Naive thymus-derived CD4-positive, alpha-beta T cell (primary cell): ENCODE data around the gene NEK5. TPM values are rescaled to one million over a fixed set of nuclear protein-coding genes. Genes with fewer than 3 reads are reported as not detected.

ENCODE experiments used
- ATAC-seq: fragments of 150-1000 bp; cut with Tn5 transposase; 2 replicates; pipeline ENCODE4 v1.10.0; 2021; ENCODE audit warnings: mild to moderate bottlenecking, moderate library complexity
- CTCF ChIA-PET: fragments of 350-600 bp; sonication (Branson Sonifier 250); formaldehyde crosslinking; loops from one replicate; lab custom pipeline; 2021; ENCODE audit warnings: antibody characterized with exemption; lab: Charles Lee
- POLR2A ChIA-PET: fragments of 350-600 bp; sonication (Branson Sonifier 250); formaldehyde crosslinking; loops from one replicate; lab custom pipeline; 2021; ENCODE audit warnings: antibody characterized with exemption, inconsistent platforms; lab: Charles Lee
- DNase-seq, 9 donors: peaks; one replicate each; pipeline versions ENCODE4 v3.0.0 to v3.0.0-alpha.2; 2020 to 2022; ENCODE audit warnings: mixed read lengths in 1 of 9
- H3K27ac ChIP-seq: one replicate; pipeline ENCODE4 v1.7.0; 2013; ENCODE audit warnings: mild to moderate bottlenecking, low read depth, low read length, moderate library complexity
- H3K27me3 ChIP-seq, 2 donors: one replicate each; pipeline ENCODE4 v1.7.0; 2013; ENCODE audit warnings: low read length in 2 of 2, mild to moderate bottlenecking in 2 of 2, moderate library complexity in 2 of 2; ENCODE audit not compliant: control insufficient read depth in 2 of 2, insufficient read depth in 2 of 2
- H3K36me3 ChIP-seq, 3 experiments: 1 replicate in 2 of 3; 2 replicates in 1 of 3; pipeline ENCODE4 v1.7.0; 2013; ENCODE audit warnings: low read length in 3 of 3, mild to moderate bottlenecking in 3 of 3, moderate library complexity in 1 of 3; ENCODE audit not compliant: insufficient read depth in 3 of 3, control insufficient read depth in 2 of 3
- H3K4me1 ChIP-seq, 2 donors: one replicate each; pipeline ENCODE4 v1.7.0; 2013; ENCODE audit warnings: low read length in 2 of 2, mild to moderate bottlenecking in 2 of 2, moderate library complexity in 1 of 2; ENCODE audit not compliant: control insufficient read depth in 2 of 2, insufficient read depth in 2 of 2
- H3K4me3 ChIP-seq: 2 replicates; pipeline ENCODE4 v1.7.0; 2013; ENCODE audit warnings: mild to moderate bottlenecking, low read length
- H3K9me3 ChIP-seq, 3 experiments: 1 replicate in 2 of 3; 2 replicates in 1 of 3; pipeline ENCODE4 v1.7.0; 2013; ENCODE audit warnings: low read length in 3 of 3; ENCODE audit not compliant: control insufficient read depth in 2 of 3
- H3K27ac Mint-ChIP-seq, 9 donors: one replicate each; pipeline ENCODE4 v1.8.0; 2020 to 2022; ENCODE audit warnings: mixed read lengths in 9 of 9, mild to moderate bottlenecking in 8 of 9, moderate library complexity in 5 of 9, inconsistent platforms in 2 of 9
- H3K27me3 Mint-ChIP-seq, 5 donors: one replicate each; pipeline ENCODE4 v1.8.0; 2021 to 2022; ENCODE audit warnings: mixed read lengths in 5 of 5, mild to moderate bottlenecking in 1 of 5
- H3K36me3 Mint-ChIP-seq, 5 donors: one replicate each; pipeline ENCODE4 v1.8.0; 2020 to 2022; ENCODE audit warnings: mixed read lengths in 5 of 5, mild to moderate bottlenecking in 3 of 5, inconsistent platforms in 1 of 5
- H3K4me1 Mint-ChIP-seq, 7 donors: one replicate each; pipeline ENCODE4 v1.8.0; 2020 to 2022; ENCODE audit warnings: mixed read lengths in 7 of 7, mild to moderate bottlenecking in 3 of 7, inconsistent platforms in 1 of 7
- H3K4me3 Mint-ChIP-seq, 10 donors: one replicate each; pipeline ENCODE4 v1.8.0; 2020 to 2022; ENCODE audit warnings: mild to moderate bottlenecking in 10 of 10, mixed read lengths in 10 of 10, moderate library complexity in 6 of 10, inconsistent platforms in 2 of 10
- H3K9me3 Mint-ChIP-seq, 11 donors: one replicate each; pipeline ENCODE4 v1.8.0; 2020 to 2022; ENCODE audit warnings: mixed read lengths in 11 of 11, mild to moderate bottlenecking in 4 of 11, inconsistent platforms in 1 of 11, moderate library complexity in 1 of 11
- intact Hi-C, 2 donors: fragments of 100-400 bp; cut with micrococcal nuclease; formaldehyde crosslinking; loops; one replicate each; pipeline ENCODE4 v1.15.1; 2023
- polyA plus RNA-seq, 2 donors: library from polyadenylated mRNA; unstranded; fragments of 300-500 nt; fragmentation: Illumina TruSeq; gene quantifications; one replicate each; pipeline ENCODE4 v1.2.3, GENCODE V29; 2021
- total RNA-seq, 6 experiments: library from RNA in 5 of 6; stranded (reverse) in 5 of 6; gene quantifications; 1 replicate in 5 of 6; 2 replicates in 1 of 6; pipeline ENCODE4 v1.2.3 and lab custom pipeline; 2021 to 2026

NEK5 gene
- total and polyA plus RNA-seq, 7 experiments from 2014 or later: 0.14 TPM; not detected in 6

GRCh38 chr13:52029569-52029968 lies 99.3 kb downstream of the NEK5 start:
- H3K27ac Mint-ChIP-seq: peak overlapping the region in 1 of 9 donors; percentile 66
- Histone ChIP-seq H3K9me3 (peaks cover 0 to 4% (median 0%) of the 10 kb centered on the region in 3 experiments), H3K4me3 (no peak overlapping the region), H3K27ac (no peak overlapping the region), H3K27me3 (no peaks in the 10 kb centered on the region), H3K4me1 (no peaks in the 10 kb centered on the region), H3K36me3 (peaks cover 0 to 34% (median 4%) of the 10 kb centered on the region in 3 experiments)
- no peak for DNase-seq
- ChIA-PET POLR2A (no interaction called here), CTCF (no interaction called here)
- H3K9me3 Mint-ChIP-seq: peaks cover 3 to 62% (median 17%) of the 10 kb centered on the region in 11 donors
- intact Hi-C loops: no loop called here
- H3K27me3 Mint-ChIP-seq: no peaks in the 10 kb centered on the region
- peak overlapping the region in 1 of 10 donors; percentile 12 for H3K4me3 Mint-ChIP-seq
- peaks cover 32 to 70% (median 64%) of the 10 kb centered on the region in 5 donors for H3K36me3 Mint-ChIP-seq
- H3K4me1 Mint-ChIP-seq: peaks cover 5 to 63% (median 40%) of the 10 kb centered on the region in 7 donors
- ATAC-seq: no peak

- Mint-ChIP-seq H3K4me1 (peaks cover 5 to 62% (median 40%) of the 10 kb centered on the region in 7 donors), H3K27me3 (no peaks in the 10 kb centered on the region), H3K27ac (no peak overlapping the region), H3K4me3 (no peak overlapping the region), H3K36me3 (peaks cover 36 to 78% (median 74%) of the 10 kb centered on the region in 5 donors), H3K9me3 (peaks cover 3 to 58% (median 17%) of the 10 kb centered on the region in 11 donors)
- peaks cover 0 to 4% (median 0%) of the 10 kb centered on the region in 3 experiments for H3K9me3 ChIP-seq
- no peak overlapping the region for H3K27ac ChIP-seq
- CTCF ChIA-PET: no interaction called here
- peaks cover 0 to 44% (median 12%) of the 10 kb centered on the region in 3 experiments for H3K36me3 ChIP-seq
- POLR2A ChIA-PET: interaction anchor here (0.7 kb wide), 1 partner anchor 432 kb away, joined by 3 read pairs; no protein-coding TSS in a partner anchor
- H3K4me1 ChIP-seq: no peaks in the 10 kb centered on the region
- H3K27me3 ChIP-seq: no peaks in the 10 kb centered on the region
- intact Hi-C loops: loop anchor here in 1 of 2 donors (2.0 kb wide), 1 partner anchor 15 kb away; the partner anchor contains the start of gene ALG11
- no peak overlapping the region for H3K4me3 ChIP-seq
- ATAC-seq (no peak), DNase-seq (no peak)
Measured at GRCh38 chr13:52027832-52028231, 101.0 kb downstream of the NEK5 start.

GRCh38 chr13:52026246-52026626 lies 102.6 kb downstream of the NEK5 start:
- POLR2A ChIA-PET: no interaction called here
- H3K4me3 Mint-ChIP-seq: peak overlapping the region in 5 of 10 donors; percentile 19 to 60 (median 49)
- CTCF ChIA-PET: interaction anchor here (0.5 kb wide), 2 partner anchors 155 to 174 kb away, joined by 3 to 4 read pairs; no protein-coding TSS in a partner anchor
- Histone ChIP-seq H3K9me3 (peaks cover 0 to 4% (median 0%) of the 10 kb centered on the region in 3 experiments), H3K27ac (no peak overlapping the region), H3K36me3 (peaks cover 0 to 59% (median 12%) of the 10 kb centered on the region in 3 experiments), H3K27me3 (no peaks in the 10 kb centered on the region), H3K4me1 (no peaks in the 10 kb centered on the region), H3K4me3 (no peak overlapping the region)
- peaks cover 36 to 92% (median 87%) of the 10 kb centered on the region in 5 donors for H3K36me3 Mint-ChIP-seq
- H3K27ac Mint-ChIP-seq: peak overlapping the region in 1 of 9 donors; percentile 47
- ATAC-seq (no peak), DNase-seq (no peak)
- intact Hi-C loops: loop anchor here in 1 of 2 donors (2.0 kb wide), 1 partner anchor 13 kb away; the partner anchor contains the start of gene ALG11
- H3K9me3 Mint-ChIP-seq: peaks cover 3 to 58% (median 17%) of the 10 kb centered on the region in 11 donors
- H3K27me3 Mint-ChIP-seq: no peaks in the 10 kb centered on the region
- peaks cover 5 to 59% (median 40%) of the 10 kb centered on the region in 7 donors for H3K4me1 Mint-ChIP-seq

- H3K4me1 Mint-ChIP-seq: peaks cover 5 to 64% (median 42%) of the 10 kb centered on the region in 7 donors
- Histone ChIP-seq H3K27ac (no peak overlapping the region), H3K36me3 (peaks cover 0 to 64% (median 12%) of the 10 kb centered on the region in 3 experiments), H3K4me1 (no peaks in the 10 kb centered on the region), H3K9me3 (peaks cover 0 to 4% (median 0%) of the 10 kb centered on the region in 3 experiments), H3K4me3 (no peak overlapping the region), H3K27me3 (no peaks in the 10 kb centered on the region)
- no peaks in the 10 kb centered on the region for H3K27me3 Mint-ChIP-seq
- peak overlapping the region in 1 of 9 donors; percentile 47 for H3K27ac Mint-ChIP-seq
- intact Hi-C loops: loop anchor here in 1 of 2 donors (2.0 kb wide), 1 partner anchor 13 kb away; the partner anchor contains the start of gene ALG11
- H3K9me3 Mint-ChIP-seq: peaks cover 3 to 56% (median 14%) of the 10 kb centered on the region in 11 donors
- peaks cover 42 to 98% (median 93%) of the 10 kb centered on the region in 5 donors for H3K36me3 Mint-ChIP-seq
- peak overlapping the region in 5 of 10 donors; percentile 34 to 60 (median 49) for H3K4me3 Mint-ChIP-seq
- ATAC-seq: no peak
- POLR2A ChIA-PET: no interaction called here
- DNase-seq: no peak
- CTCF ChIA-PET: interaction anchor here (0.5 kb wide), 1 partner anchor 174 kb away, joined by 3 read pairs; no protein-coding TSS in a partner anchor
Measured at GRCh38 chr13:52025475-52026245, 103.2 kb downstream of the NEK5 start.

- Mint-ChIP-seq H3K36me3 (peaks cover 49 to 97% (median 93%) of the 10 kb centered on the region in 5 donors), H3K4me1 (peaks cover 5 to 63% (median 44%) of the 10 kb centered on the region in 7 donors), H3K9me3 (peaks cover 3 to 44% (median 14%) of the 10 kb centered on the region in 11 donors), H3K4me3 (peak within 1 kb of the TSS in 4 of 10 donors; percentile 3 to 49 (median 19)), H3K27me3 (no peaks in the 10 kb centered on the region), H3K27ac (no peak within 1 kb of the TSS)
- H3K4me1 ChIP-seq: no peaks in the 10 kb centered on the region
- POLR2A ChIA-PET: no interaction called here
- H3K27ac ChIP-seq: no peak within 1 kb of the TSS
- CTCF ChIA-PET: interaction anchor here (0.6 kb wide), 1 partner anchor 65 kb away, joined by 8 read pairs; no protein-coding TSS in a partner anchor
- intact Hi-C loops: no loop called here
- peaks cover 0 to 4% (median 0%) of the 10 kb centered on the region in 3 experiments for H3K9me3 ChIP-seq
- H3K36me3 ChIP-seq: peaks cover 5 to 76% (median 12%) of the 10 kb centered on the region in 3 experiments
- ATAC-seq (no peak), DNase-seq (no peak)
- H3K4me3 ChIP-seq: no peak within 1 kb of the TSS
- no peaks in the 10 kb centered on the region for H3K27me3 ChIP-seq
Measured at GRCh38 chr13:52024481-52024880, 104.4 kb downstream of the NEK5 start, which contains the start of gene UTP14C. TSS of gene UTP14C (plus strand) at chr13:52024691. CDS start at chr13:52028805, 4,114 bp downstream.

GRCh38 chr13:52022356-52022755 lies 106.5 kb downstream of the NEK5 start:
- Histone ChIP-seq H3K27ac (no peak overlapping the region), H3K4me1 (no peaks in the 10 kb centered on the region), H3K9me3 (peaks cover 0 to 4% (median 0%) of the 10 kb centered on the region in 3 experiments), H3K4me3 (no peak overlapping the region), H3K36me3 (peaks cover 5 to 76% (median 12%) of the 10 kb centered on the region in 3 experiments), H3K27me3 (no peaks in the 10 kb centered on the region)
- ChIA-PET CTCF (interaction anchor here (0.7 kb wide), 1 partner anchor 598 kb away, joined by 4 read pairs; no protein-coding TSS in a partner anchor), POLR2A (interaction anchor here (0.7 kb wide), 1 partner anchor 177 kb away, joined by 5 read pairs; no protein-coding TSS in a partner anchor)
- DNase-seq: no peak
- no peaks in the 10 kb centered on the region for H3K27me3 Mint-ChIP-seq
- H3K9me3 Mint-ChIP-seq: peaks cover 3 to 24% (median 12%) of the 10 kb centered on the region in 11 donors
- peaks cover 8 to 68% (median 51%) of the 10 kb centered on the region in 7 donors for H3K4me1 Mint-ChIP-seq
- intact Hi-C loops: no loop called here
- no peak overlapping the region for H3K4me3 Mint-ChIP-seq
- H3K36me3 Mint-ChIP-seq: peaks cover 41 to 89% (median 80%) of the 10 kb centered on the region in 5 donors
- no peak for ATAC-seq
- H3K27ac Mint-ChIP-seq: no peak overlapping the region
